Ramos (cell line): ENCODE measurements around the gene POLE.

Source experiments
- in situ Hi-C: fragments of 300-500 bp; cut with MboI; formaldehyde crosslinking; loops from one replicate; pipeline ENCODE4 v1.14.3; 2022; ENCODE audit warnings: low sequenced_read_pairs; ENCODE audit not compliant: unreplicated experiment

Gene POLE

DNA sequence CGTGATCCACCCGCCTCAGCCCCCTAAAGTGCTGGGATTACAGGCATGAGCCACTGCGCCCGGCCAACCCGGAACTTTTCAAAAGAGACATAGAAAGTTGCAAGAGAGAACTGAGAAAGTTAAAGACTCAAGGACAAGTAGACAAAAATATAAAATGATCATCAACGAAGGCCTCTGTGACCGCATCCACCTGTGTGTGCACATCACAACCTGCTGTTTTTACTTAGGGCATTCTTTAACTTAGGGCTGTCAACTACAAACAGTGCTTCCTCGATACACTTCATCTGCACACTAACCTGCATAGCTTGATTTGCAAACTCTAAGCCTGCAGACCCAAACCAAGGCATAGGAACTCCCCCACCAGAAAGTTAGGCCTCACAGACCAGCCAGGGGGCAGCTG is 53.7 kb downstream of the POLE start:
- in situ Hi-C loops: no loop called here

DNA sequence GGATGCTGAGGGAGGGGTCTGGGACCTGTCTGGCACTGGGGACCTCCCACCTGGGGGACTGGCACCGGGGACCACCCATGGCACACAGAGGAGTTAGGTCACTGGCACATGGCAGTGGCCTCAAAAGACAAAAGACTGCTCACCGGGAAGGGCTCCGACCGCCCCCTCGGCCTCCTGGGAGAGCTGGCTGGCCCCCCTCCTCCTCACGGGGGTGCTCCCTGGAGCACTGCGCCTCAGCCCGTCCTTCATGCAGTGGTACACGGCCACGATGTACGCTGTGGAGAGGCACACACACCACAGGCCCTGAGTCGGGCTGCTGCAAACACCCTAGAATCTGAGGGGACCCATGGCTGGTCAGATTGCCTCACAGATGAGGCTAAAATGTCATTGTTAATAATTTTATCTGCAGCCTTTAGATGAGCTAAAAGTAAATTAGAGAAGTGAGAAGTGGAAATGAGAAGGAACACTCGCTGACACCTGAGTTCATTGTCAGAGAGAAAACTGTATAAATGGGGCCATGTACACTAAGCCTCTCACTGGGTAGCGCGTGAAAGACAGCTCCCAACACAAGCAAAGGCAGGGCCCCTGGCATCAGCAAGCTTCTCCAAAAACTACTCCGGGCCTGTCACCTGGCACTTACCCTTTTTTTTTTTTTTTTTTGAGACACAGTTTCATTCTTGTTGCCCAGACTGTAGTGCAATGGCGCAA is 54.5 kb downstream of the POLE start:
- in situ Hi-C loops: no loop called here

DNA sequence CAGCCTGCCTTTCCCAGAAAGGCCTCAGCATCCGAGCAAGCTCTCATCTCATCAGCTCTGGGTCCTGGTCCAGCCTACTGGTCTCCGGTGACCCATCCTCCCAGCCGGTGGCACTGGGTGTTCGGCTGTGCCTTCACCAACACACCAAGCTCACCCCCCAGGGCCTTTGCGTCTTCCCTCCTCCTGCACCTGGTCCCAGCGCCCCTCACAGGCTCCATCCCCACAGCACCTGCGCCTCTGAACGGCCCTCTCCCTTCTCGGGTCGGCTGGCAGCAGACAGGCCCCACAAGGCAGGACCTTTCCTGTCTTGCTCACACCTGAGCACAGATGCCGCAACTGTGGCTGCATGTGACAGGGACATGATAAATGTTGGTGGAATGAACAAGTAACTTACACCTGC is 55.5 kb downstream of the POLE start:
- in situ Hi-C loops: no loop called here

DNA sequence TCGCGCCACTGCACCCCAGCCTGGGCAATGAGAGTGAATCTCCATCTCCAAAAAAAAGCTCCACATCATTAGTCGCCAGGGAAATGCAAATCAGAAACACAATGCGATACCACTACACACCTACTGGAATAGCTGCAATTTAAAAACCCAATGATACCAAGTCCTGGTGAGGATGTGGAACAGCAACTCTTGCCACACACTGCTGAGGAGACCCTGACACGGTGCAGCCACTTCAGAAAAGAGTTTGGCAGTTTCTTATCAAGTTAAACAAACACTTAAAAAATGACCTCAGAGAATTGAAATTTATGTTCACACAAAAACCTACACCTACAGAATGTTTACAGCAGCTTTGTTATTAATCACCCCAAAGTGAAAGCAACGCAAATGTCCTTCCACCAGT is 56.5 kb downstream of the POLE start:
- in situ Hi-C loops: no loop called here

DNA sequence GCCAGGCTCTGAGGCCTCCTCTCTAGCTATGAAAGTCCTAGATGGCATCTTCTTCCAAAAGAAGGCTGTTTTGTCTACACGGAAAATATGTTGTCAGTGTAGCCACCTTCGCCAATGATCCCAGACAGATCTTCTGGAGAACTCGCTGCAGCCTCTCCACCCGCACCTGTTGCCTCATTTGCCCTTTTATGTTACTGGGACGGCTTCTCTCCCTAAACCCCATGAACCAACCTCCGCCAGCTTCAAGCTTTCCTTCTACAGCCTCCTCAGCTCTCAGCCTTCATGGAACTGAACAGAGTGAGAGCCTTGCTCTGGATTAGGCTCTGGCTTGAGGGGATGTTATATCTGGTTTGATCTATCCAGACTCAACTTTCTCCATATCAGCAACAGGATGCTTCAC is 57.8 kb downstream of the POLE start:
- in situ Hi-C loops: no loop called here

DNA sequence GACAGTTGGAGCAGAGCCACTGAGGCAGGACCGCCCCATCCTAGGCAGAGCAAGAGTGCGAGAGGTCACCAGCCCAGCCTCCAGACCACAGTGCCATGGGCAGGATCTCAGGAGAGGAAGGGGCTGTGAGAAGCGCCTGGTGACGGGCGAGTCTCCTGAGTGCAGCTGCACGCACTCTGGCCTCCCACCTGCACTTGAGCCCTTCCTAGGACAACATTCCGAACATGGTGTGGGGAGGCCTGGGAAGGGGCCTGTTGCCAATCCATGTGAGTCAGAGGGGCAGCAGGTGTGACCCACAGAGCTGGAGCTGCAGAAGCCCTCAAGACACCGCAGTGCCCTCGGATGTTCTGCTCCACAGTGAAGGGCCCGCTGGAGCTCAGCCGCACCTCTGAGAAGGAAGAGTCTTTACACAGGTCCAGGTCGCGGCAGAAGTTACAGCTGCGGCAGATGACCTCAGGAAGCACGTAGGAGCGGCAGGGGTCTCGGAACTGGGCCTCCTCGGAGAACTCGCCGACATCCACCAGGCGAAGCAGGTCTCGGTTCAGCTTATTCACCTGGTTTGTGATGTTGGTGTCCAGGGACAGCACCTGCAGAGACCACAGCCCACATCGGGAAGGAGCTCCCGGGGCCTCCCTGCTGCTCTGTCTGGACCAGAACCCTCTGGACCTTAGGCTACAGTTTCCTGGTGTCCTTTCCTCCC is 61.3 kb downstream of the POLE start:
- in situ Hi-C loops: no loop called here

DNA sequence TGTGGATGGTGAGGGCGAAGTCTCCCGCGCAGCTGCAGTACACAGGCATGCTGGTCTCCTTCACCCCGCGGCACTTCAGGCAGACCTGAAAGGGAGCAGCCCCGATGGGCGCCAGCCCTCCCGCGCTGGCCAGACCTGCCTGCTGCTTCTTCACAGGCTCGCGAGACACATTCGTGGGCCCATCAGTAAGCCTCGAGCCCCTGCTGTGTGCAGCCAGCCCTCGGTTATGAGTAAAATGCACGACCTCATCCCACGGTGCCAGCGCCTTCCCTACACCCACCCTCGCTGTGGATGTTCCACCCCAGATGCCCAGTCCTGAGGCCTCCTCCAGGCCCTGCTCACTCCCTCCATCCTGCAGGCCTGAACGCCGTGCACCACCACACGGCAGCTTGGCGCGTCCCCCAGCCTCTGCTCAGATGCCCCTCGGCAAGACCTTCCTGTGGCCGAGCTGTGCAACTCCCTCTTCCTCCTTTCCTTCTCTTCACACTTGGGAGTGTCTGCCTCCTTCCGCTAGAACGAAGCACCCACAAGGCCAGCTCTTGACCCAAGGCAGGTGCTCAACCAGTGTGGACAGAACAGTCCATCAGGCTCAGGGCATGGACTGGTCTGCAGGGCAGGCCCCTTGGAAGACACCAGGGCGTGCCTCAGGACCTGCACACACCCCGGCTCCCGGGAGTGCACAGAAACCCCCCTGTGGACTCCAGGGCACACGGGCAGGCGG is 62.1 kb downstream of the POLE start:
- in situ Hi-C loops: no loop called here

DNA sequence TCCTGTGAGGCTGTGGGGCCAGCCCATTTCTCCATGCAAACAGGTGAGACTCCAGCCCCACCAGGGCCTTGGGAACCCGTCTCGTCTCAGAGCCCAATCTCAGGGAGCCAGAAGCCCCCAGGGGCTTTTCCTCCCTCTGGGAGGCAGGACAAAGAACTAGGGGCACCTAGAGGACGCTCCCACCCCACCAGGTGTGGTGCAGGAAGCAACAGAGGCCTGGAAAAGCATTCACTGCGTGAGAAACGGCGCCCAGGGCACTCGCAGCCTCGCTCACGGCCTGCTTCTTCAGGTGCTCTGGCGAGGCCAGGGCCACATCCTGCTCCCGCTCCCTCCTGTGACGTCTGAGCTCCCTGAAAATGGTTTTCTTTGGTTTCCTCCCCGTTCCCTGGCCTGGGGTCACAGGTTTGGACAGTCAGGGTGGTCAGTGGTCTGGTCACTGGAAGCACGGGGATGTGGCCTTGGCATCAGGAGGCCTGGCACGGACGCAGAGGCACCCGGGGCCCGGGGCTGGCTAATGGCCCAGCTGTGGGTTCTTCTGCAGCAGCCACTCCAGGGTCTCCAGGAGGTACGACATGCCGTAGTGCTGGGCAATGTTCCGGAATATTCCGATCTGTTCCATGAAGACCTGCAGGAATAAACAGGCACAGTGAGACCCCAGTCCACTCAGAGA is 62.8 kb downstream of the POLE start:
- in situ Hi-C loops: no loop called here

DNA sequence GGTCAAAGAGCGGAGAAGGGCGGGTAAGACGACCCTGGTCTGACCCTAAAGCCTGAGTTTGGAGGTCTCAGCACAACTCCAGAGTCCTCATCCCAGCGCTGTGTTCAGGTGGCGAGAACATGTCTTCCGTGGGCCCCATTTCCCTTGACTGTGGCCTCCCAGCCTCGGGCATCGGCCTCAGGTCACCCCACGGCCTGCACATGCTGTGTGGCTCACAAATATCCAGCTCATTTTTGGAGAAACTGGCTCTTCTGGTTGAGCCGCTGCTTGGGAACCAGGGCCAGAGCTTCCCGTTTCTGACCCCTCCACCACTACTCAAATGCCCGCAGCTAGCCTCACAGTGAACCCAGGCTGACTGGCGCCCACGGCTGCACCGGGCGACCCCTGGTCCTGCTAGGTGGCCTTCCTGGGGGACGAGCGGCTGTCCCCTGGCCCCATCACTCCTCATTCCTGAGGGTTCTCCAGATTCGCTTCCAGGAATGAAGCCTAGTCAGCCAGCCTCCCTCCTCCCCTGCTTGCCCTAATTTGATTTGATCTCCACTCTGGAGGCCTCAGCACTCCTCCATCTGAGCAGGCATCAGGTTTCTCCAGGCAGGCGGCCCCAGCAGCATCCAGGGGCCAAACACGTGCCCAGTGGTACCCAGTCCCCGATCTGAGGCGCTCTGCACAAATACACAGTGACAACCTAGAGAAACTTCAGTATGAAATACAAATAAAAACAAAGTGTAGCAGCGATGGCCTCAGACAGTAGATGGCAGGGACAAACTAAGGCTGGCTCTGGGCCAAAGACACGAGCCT is 63.9 kb downstream of the POLE start:
- in situ Hi-C loops: no loop called here

DNA sequence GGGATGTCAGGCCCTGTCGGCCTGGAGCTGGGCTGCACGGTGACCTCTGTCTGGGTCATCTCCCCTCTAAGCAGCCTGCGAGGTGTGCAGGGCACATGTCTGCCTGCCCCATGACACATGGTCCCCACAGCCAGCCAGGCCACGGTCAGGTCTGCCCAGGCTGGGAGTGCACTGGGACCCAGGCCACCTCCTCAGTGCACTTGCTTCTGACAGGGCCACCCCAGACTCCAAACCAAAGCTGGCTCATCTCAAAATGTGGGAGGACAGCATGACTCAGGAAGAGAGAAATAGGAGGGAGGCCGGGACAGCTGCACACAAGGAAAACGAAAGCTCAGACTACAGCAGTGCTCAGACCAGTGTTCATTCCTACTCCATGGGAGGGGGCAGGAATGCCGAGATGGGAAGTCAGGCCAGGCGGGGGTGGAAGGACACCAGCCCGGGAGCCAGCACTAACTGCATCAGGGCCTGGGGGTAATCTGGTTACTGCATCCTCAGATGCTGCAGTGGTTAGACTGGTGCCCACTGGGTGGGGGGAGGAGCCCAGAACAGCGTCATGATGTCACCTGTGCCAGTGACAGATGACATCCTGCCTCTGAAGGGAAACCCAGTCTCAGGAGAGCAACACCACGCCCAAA is 64.6 kb downstream of the POLE start:
- in situ Hi-C loops: no loop called here

DNA sequence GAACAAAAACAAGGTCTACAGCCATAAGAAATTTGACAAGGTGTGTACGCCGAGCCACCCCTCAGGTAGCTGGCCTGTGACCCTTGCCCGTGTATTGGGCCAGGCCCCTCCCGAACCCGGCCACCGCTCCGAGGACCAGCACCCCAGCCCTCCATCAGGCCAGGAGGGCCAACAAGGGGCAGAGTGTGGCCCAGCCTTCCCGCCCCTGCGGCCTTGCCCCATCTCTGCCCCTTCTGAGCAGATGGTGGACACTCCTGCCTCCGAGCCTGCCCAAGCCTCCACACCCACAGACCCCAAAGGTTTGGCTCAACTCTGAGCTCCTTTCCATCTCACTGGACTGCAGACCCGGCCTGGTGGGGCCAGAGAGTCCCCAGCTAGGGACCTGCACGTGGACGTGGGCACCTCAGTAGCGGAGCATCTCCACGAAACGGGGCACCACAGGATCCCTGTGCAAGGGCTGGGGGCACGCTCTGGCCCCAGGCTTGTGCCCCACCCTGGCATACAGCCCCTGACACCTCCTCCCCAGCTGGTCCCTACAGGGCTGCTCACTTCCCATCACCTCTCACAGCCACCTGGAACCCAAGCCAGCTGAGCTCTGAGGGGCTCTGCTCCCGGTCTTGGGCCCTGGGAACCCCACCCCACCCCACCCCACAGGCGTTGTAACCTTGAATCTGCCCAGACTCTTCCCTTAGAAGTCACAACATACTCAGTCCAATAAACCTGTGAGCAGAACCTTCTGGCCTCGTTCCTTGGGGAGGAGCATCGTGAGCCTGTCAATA is 65.3 kb downstream of the POLE start:
- in situ Hi-C loops: no loop called here

DNA sequence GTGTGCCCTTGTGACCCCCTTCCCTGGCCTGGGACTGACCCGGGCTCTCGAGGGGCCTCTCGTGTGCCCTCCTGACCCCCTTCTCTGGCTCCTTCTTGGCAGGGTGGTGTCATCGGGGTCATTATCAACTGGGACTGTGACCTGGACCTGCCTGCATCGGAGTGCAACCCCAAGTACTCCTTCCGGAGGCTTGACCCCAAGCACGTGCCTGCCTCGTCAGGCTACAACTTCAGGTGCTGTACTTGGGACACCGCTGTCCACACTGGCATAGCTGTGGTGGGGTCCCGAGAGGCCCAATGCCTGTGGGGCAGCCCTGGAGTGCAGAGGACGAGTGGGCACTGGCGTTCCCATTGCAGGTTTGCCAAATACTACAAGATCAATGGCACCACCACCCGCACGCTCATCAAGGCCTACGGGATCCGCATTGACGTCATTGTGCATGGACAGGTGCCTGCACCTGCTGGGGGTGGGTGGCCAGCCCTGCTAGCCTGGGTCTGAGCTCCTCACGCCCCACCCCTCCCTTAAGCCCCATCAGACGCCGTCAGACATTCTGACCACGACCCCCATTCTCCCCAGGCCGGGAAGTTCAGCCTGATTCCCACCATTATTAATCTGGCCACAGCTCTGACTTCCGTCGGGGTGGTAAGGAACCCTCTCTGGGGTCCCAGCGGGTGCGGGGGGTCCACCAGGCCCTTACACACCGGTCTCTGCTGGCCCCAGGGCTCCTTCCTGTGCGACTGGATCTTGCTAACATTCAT is 66.1 kb downstream of the POLE start:
- in situ Hi-C loops: no loop called here

DNA sequence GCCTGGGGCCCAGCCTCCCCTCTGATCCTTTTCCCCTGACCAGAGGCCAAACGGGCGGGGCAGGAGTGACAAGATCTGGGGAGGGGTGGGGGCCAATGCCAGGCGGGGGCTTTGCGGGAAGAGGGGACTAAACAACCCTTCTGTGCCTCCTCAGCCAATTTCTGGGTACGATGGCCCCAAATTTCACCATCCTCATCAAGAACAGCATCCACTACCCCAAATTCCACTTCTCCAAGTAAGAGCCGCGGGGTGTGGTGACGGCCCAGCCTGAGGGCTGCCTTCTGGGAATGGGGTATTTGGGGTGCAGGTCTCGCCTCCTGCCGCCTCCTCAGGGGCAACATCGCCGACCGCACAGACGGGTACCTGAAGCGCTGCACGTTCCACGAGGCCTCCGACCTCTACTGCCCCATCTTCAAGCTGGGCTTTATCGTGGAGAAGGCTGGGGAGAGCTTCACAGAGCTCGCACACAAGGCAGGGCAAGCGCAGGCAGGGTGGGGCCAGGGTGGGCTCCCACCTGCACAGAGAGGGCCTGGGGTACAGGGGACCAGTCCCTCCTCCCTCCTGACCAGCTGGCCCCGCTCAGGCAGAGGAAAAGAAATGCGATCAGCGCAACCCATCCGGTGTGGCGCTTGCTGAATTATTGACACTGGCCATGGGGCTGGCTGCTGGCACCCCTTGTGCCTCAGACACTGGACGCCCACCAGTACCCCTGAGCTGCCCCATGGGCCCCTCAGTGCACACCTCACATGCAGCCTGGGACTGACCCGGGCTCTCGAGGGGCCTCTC is 66.8 kb downstream of the POLE start:
- in situ Hi-C loops: no loop called here

DNA sequence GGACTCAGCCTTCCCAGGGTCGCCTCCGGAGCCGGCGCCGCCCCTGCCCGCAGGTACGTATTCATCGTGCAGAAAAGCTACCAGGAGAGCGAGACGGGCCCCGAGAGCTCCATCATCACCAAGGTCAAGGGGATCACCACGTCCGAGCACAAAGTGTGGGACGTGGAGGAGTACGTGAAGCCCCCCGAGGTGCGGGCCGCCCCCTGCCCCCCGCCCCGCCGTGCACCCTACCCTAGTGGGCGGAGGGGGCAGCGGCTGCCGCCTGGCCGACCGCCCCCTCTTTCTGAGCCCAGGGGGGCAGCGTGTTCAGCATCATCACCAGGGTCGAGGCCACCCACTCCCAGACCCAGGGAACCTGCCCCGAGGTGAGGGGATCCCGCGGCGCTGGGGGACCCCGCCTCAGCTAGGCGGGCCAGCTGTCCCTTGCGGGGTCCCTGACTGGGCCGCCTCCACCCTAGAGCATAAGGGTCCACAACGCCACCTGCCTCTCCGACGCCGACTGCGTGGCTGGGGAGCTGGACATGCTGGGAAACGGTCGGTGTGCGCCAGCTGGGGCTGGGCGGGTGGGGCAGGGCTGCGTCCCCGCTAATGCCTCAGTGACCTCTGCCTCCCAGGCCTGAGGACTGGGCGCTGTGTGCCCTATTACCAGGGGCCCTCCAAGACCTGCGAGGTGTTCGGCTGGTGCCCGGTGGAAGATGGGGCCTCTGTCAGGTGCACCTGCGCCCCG is 67.6 kb downstream of the POLE start:
- in situ Hi-C loops: loop anchor here (10.0 kb wide), 1 partner anchor 205 kb away; no protein-coding TSS in a partner anchor

DNA sequence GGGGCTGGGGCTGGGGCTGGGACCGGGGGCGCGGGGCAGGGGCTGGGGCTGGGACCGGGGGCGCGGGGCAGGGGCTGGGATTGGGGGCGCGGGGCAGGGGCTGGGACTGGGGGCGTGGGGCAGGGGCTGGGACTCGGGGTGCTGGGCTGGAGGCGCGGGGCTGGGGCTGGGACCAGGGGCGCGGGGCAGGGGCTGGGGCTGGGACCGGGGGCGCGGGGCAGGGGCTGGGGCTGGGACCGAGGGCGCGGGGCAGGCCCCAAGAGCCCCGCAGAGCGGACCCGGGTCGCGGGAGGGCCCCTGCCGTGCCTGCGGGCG is 68.1 kb downstream of the POLE start:
- in situ Hi-C loops: loop anchor here (10.0 kb wide), 1 partner anchor 204 kb away; no protein-coding TSS in a partner anchor

DNA sequence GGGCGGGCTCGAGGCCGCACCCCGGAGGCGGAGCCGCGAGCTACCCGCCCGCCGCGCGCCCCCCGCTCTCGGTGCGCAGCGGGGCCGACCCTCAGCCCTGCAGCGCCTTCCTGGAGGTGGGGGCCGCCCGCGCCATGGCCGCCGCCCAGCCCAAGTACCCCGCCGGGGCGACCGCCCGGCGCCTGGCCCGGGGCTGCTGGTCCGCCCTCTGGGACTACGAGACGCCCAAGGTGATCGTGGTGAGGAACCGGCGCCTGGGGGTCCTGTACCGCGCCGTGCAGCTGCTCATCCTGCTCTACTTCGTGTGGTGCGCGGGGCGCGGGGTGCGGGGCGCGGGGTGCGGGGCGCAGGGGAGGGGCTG is 68.5 kb downstream of the POLE start, which contains the start of gene P2RX2:
TSS of gene P2RX2 (plus strand) at position 94 of the 361 bp plus-strand sequence. CDS start at position 135, 41 bp downstream.
- in situ Hi-C loops: loop anchor here (10.0 kb wide), 1 partner anchor 204 kb away; no protein-coding TSS in a partner anchor
